HG02610 (cell line): ENCODE results near the gene C22orf23.
"Not testable (repeated sequence)": the region's sequence is repeated elsewhere in the genome, so short reads cannot be mapped to it uniquely, and the experiment has no call there.

Source experiments
- ATAC-seq: cut with Tn5 transposase; IDR thresholded peaks from one replicate; pipeline ENCODE4 v1.9.1; 2021; ENCODE audit warnings: mild to moderate bottlenecking, moderate library complexity; ENCODE audit not compliant: unreplicated experiment

The C22orf23 gene

DNA sequence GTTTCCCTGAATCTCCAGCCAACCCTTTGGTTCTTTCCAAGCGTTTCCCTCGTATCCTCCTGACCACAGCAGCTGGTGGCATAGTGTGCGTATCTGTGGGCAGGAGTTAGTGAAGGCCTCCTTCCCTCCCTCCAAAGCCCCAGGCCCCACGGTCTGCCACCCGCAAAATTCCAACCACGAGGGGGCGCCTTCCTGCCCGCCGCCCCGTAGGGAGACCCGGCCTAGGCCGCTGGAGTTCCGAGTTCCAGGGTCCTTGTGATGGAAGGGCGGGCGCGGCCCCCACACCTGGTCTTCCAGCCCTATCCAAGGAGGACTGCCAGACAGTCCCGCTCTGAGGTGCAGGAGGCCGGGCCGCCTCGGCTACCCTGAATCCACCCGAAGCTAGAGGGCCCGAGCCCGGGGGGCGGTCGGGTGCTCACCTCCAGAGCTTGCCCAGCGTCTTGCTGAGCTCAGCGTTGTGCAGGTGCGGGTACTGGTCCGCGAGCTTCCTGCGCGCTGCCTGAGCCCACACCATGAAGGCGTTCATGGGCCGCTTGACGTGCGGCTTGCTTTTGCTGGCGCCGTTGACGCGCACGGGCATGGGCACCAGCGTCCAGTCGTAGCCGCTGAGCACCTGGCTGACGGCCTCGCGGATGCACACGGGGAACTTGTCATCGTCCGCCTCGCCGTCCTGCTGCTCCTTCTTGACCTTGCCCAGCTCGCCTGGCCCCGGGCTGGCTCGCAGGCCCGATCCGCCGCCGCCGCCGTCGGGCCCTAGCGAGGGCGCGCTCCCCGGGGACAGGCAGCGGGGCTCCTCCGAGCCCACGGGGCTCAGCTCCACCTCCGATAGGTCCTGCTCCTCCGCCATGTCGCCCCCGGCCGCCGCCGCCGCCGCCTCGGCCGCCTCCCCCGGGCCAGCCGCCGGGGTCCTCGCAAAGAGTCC lies 29.8 kb upstream of the C22orf23 start:
- ATAC-seq = no peak

- ATAC-seq = no peak
These were observed 28.9 kb upstream of the C22orf23 start for GRCh38 chr22:37982151-37982785.

DNA sequence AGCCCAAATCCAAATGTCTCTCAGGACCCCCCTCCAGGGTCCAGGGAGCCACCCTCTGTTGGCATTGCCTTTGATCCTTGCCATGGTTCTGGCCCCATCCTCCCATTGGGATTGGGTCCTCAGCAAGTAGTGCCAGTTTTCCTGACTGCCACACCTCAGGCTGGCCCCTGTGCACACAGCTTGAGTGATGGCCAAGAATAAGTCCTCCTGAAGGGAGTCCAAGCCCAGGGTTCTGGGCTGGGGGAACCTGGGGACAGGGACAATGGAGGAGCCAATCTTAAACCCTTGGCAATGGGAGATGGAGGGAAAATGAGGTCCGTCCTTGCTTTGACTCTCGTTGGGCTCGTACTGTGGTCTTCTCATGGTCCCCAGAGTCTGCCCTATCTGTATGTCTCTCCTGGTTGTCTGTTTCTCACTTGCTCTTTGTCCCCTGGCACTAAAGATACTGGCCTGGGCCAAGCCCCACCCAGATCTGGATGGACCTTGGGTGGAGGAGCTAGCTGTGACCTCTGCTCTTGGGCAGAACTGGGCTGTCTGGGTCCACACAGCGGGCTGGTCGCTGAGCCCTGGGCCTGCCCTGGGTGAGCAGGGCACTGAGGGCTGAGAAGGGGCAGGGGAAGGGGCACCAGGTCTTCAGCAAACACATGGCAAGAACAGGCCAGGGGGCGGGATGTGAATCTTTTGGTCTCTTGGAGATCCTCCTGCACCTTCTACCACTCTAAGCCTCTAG lies 28.0 kb upstream of the C22orf23 start:
- ATAC-seq = no peak

DNA sequence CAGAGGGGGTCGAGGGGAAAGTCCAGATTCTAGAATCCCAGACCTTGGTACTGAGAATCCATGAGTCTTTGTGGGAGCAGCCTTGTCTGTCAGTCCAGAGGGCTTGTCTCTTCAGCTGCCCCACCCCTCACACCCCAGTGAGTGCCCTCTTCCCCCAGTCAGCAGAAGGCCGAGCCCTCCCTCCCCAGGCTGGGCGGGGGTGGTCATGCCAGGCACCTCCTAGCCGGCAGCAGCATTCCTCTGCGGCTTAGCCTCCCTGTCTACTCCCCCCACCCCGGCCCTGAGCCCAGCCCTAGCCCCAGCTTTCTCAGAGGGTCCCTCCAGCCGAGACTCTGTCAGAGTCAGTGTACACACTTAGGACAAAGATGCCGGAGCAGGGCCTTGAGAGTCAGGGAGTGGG lies 26.4 kb upstream of the C22orf23 start:
- ATAC-seq = no peak

DNA sequence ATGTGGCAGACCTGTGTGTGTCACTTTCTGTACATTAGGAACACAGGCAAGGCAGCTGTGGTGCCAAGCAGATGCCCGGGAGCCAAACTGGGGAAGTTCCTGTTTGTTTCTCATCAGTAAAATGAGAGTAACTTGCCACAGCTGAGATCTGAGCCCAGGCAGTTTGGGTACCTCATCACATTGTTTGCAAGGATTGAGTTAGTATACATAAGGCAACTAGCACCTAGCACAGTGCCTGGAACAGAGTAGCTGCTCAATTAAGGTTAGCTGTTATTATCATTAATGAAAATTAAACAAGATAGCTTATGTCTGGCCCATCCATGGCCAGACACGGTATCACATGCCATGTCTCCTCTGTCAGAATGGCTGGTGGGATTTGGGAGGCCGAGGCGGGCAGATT lies 23.1 kb upstream of the C22orf23 start:
- ATAC-seq = no peak

GRCh38 chr22:37976022-37976421 lies 22.6 kb upstream of the C22orf23 start:
- ATAC-seq = not testable (repeated sequence)

- no peak for ATAC-seq
These were observed 21.8 kb upstream of the C22orf23 start for GRCh38 chr22:37975153-37975552.

GRCh38 chr22:37973271-37974170 lies 20.1 kb upstream of the C22orf23 start:
- no peak for ATAC-seq

DNA sequence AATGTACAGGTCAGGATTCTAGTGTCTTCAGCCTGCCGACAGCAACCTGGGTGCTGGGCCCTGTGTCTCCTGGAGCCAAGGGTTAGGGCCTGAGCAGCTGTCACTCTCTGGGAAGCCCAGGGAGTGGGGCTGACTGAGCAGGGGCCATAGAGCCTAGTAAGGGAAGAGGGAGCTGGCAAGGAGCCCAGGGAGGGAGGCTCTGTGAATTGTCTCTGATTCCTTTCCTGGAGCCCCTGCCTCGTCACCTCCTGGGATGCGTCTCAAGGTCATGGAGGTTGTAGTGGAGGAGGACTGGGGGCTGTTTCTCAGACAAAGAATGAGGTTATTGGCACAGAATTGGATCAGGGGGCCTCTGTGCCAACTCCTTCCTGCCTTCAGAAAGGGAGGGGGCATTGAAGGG lies 19.1 kb upstream of the C22orf23 start:
- ATAC-seq = no peak

GRCh38 chr22:37971475-37972434 lies 18.4 kb upstream of the C22orf23 start:
- ATAC-seq = no peak

GRCh38 chr22:37970864-37971263 lies 17.5 kb upstream of the C22orf23 start:
- no peak for ATAC-seq

- no peak for ATAC-seq
These were observed 15.3 kb upstream of the C22orf23 start for GRCh38 chr22:37968452-37969251.

DNA sequence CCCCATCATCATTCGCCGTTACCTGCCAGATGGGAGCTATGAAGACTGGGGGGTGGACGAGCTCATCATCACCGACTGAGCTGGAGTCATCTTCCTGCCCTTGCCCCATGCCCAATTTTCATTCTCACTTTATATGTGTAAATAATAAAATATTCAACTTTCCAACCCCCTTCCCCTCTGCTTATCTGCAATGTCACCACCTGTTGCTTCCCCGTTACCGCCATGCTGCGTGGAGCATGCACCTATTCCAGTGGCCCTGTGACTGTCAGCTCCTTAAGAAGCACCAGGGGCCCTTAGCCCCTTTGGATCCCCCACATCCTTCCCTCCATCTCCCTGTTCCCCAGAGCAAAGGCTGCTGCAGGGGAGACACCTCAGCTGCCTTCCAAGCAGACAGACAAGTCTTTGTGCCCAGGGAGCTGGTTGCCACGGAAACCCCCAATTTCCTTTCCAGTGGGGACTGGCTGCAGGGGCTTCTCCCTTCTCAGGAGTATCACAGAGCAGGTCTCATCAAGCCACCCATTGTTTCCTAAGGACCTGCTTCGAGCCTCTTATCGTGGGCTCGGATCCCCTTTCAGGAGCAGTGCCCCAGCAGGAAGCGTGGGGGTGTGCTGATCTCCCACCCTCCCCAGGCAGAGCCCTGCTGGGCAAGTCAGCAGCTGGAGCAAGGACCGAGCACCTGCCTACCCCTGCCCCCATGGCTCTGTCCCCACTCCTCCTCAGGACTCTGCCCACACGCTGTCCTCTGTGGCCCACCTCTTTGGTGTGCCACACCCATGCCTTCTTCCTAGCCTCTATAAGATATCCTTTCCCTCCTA lies 14.4 kb upstream of the C22orf23 start:
- no peak for ATAC-seq

DNA sequence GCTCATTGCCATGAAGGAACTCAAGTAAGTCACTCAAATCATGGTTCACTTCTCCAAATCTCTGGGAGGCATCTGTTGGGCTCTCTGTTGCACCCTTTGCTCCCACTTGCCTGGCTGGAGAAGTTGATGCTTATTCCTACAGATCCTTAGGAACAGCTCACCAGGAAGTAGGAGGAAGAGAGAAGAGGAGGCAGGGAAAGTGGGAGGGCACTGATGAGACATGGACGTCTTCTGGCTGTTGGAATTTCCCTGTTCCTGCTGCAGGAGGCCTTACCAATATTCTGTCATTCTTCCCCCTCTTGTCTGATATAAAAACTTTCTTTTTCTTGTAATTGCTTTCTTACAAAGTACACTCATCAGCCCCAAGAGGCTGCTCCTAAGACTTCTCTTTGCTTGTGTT lies 13.7 kb upstream of the C22orf23 start:
- no peak for ATAC-seq

- ATAC-seq = no peak
These were observed 12.7 kb upstream of the C22orf23 start for GRCh38 chr22:37965940-37966664.

DNA sequence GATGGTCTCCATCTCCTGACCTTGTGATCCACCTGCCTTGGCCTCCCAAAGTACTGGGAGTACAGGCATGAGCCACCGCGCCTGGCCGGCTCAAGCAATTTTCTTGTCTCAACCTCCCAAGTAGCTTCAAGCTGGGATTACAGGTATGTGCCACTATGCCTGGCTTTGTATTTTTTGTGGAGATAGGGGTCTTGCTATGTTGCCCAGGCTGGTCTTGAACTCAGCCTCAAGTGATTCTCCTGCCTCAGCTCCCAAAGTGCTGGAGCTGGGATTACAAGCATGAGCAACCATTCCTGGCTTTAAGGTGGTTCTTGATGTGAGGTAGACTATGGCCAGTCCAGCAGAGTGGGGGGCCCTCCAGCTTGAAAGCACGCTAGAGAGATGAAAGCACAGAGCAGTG lies 7.7 kb upstream of the C22orf23 start:
- no peak for ATAC-seq

- ATAC-seq = no peak
These were observed 5.9 kb upstream of the C22orf23 start for GRCh38 chr22:37959231-37959825.
